ENCODE results near the gene RNF166.

GRCh38 chr16:88753191-88753590, 47.0 kb upstream of the RNF166 start:
- TF ChIP-seq POLR2A (IDR thresholded peaks at IDR 0.05; ENCODE audit: low read depth, low read length) (no peak), CTCF (IDR thresholded peaks at IDR 0.05; ENCODE audit: extremely low read depth in 1 of 2, insufficient read depth in 1 of 2, low read depth in 1 of 2, low read length in 2 of 2) (no peak), EZH2 (IDR thresholded peaks at IDR 0.05; ENCODE audit: borderline replicate concordance, low read depth, low read length, severe bottlenecking) (no peak), JUN (IDR thresholded peaks at IDR 0.05; ENCODE audit: borderline replicate concordance, insufficient read depth, insufficient read length, low read depth) (no peak), POLR2AphosphoS5 (IDR thresholded peaks at IDR 0.05; ENCODE audit: insufficient read depth, low read depth, low read length) (no peak), MAX (IDR thresholded peaks at IDR 0.05; ENCODE audit: insufficient read depth, insufficient read length) (no peak), FOS (IDR thresholded peaks at IDR 0.05; ENCODE audit: borderline replicate concordance, insufficient read depth, low read length) (no peak)

All from endothelial cell of umbilical vein (primary cell).